Thymus (tissue), 11 donors: ENCODE results near the gene LRRC25. TPM values are rescaled to one million over a fixed set of nuclear protein-coding genes. Genes with fewer than 3 reads are reported as not detected.

ENCODE experiments used
- DNase-seq, 9 donors: peaks; one replicate each; pipeline ENCODE4 v3.0.0-alpha.2; 2013; ENCODE audit warnings: low spot score in 9 of 9, low read depth in 6 of 9, missing footprints in 1 of 9
- H3K27ac ChIP-seq, 2 donors: one replicate each; pipeline ENCODE4 v1.5.1; 2013; ENCODE audit warnings: control low read depth in 1 of 2, low read depth in 1 of 2, low read length in 1 of 2, mild to moderate bottlenecking in 1 of 2, moderate library complexity in 1 of 2
- H3K27me3 ChIP-seq, 2 donors: one replicate each; pipeline ENCODE4 v1.5.1; 2013; ENCODE audit warnings: low read length in 1 of 2; ENCODE audit not compliant: control insufficient read depth in 2 of 2, insufficient read depth in 1 of 2
- H3K36me3 ChIP-seq, 2 donors: one replicate each; pipeline ENCODE4 v1.5.1; 2013; ENCODE audit warnings: low read length in 1 of 2, mild to moderate bottlenecking in 1 of 2, moderate library complexity in 1 of 2; ENCODE audit not compliant: control insufficient read depth in 2 of 2, insufficient read depth in 2 of 2
- H3K4me1 ChIP-seq, 2 donors: one replicate each; pipeline ENCODE4 v1.5.1; 2013; ENCODE audit warnings: low read length in 2 of 2; ENCODE audit not compliant: control insufficient read depth in 2 of 2, insufficient read depth in 2 of 2
- H3K4me3 ChIP-seq, 2 donors: one replicate each; pipeline ENCODE4 v1.5.1; 2013; ENCODE audit warnings: low read length in 2 of 2, control low read depth in 1 of 2, mild to moderate bottlenecking in 1 of 2
- H3K9me3 ChIP-seq, 2 donors: one replicate each; pipeline ENCODE4 v1.5.1; 2013; ENCODE audit warnings: low read length in 1 of 2, mild to moderate bottlenecking in 1 of 2; ENCODE audit not compliant: control insufficient read depth in 2 of 2, insufficient read depth in 1 of 2
- WGBS: extraction: QIAGEN DNeasy Blood & Tissue Kit; methylation state at CpG from one replicate; pipeline ENCODE4 v1.1.7; 2013; 5-methylcytosine and 5-hydroxymethylcytosine counted together
- polyA plus RNA-seq: library from polyadenylated mRNA; stranded (reverse); fragments of 200-250 nt; gene quantifications from one replicate; pipeline ENCODE4 v1.2.3, GENCODE V29; 2013
- total RNA-seq: library from RNA; stranded (reverse); fragments of 120-200 nt; gene quantifications from one replicate; pipeline ENCODE4 v1.2.4, GENCODE V29; 2013
- donor health status: healthy.

LRRC25 gene
- total and polyA plus RNA-seq, 2 donors: 2.5 to 6.2 TPM

GRCh38 chr19:18441804-18442788 is 44.7 kb upstream of the LRRC25 start:
- WGBS: 87% methylated on average over 5 of the region's 5 CpGs
- H3K9me3 ChIP-seq: no peaks in the 10 kb centered on the region

GRCh38 chr19:18440936-18441803 is 43.7 kb upstream of the LRRC25 start:
- Histone ChIP-seq H3K27ac (no peak overlapping the region), H3K27me3 (peaks cover 11 to 29% of the 10 kb centered on the region in 2 donors)
- 95% methylated on average over 23 of the region's 23 CpGs for WGBS

More at GRCh38 chr19:18441804-18442788, 44.7 kb upstream of the LRRC25 start:
- no peak overlapping the region for H3K27ac ChIP-seq
- H3K27me3 ChIP-seq: peaks cover 11 to 21% of the 10 kb centered on the region in 2 donors
- H3K4me3 ChIP-seq: no peak overlapping the region
- peaks cover 4 to 25% of the 10 kb centered on the region in 2 donors for H3K4me1 ChIP-seq
- DNase-seq: no peak
- peaks cover 41 to 42% of the 10 kb centered on the region in 2 donors for H3K36me3 ChIP-seq

GRCh38 chr19:18440415-18440877 is 43.0 kb upstream of the LRRC25 start:
- peaks cover 0 to 8% of the 10 kb centered on the region in 2 donors for H3K9me3 ChIP-seq
- H3K27ac ChIP-seq: no peak overlapping the region
- H3K4me3 ChIP-seq: no peak overlapping the region
- H3K27me3 ChIP-seq: peaks cover 11 to 29% of the 10 kb centered on the region in 2 donors
- WGBS: 57% methylated on average over 11 of the region's 11 CpGs
- peaks cover 25% of the 10 kb centered on the region in 2 donors for H3K36me3 ChIP-seq
- peaks cover 11 to 35% of the 10 kb centered on the region in 2 donors for H3K4me1 ChIP-seq
- peak in 1 of 9 donors; percentile 41 for DNase-seq

More at GRCh38 chr19:18440936-18441803, 43.7 kb upstream of the LRRC25 start:
- no peak overlapping the region for H3K4me3 ChIP-seq
- DNase-seq: no peak
- peaks cover 11 to 34% of the 10 kb centered on the region in 2 donors for H3K4me1 ChIP-seq
- peaks cover 0 to 8% of the 10 kb centered on the region in 2 donors for H3K9me3 ChIP-seq
- peaks cover 32% of the 10 kb centered on the region in 2 donors for H3K36me3 ChIP-seq

- Histone ChIP-seq H3K4me1 (peaks cover 11 to 35% of the 10 kb centered on the region in 2 donors), H3K27ac (no peak overlapping the region), H3K9me3 (peaks cover 0 to 8% of the 10 kb centered on the region in 2 donors), H3K27me3 (peaks cover 11 to 29% of the 10 kb centered on the region in 2 donors), H3K36me3 (peaks cover 20 to 21% of the 10 kb centered on the region in 2 donors), H3K4me3 (no peak overlapping the region)
- DNase-seq: no peak
- 95% methylated on average over 9 of the region's 9 CpGs for WGBS
Measured at GRCh38 chr19:18439910-18440237, 42.5 kb upstream of the LRRC25 start.

- H3K36me3 ChIP-seq: peaks cover 15 to 19% of the 10 kb centered on the region in 2 donors
- peak overlapping the region in 1 of 2 donors; percentile 62 for H3K27ac ChIP-seq
- H3K4me3 ChIP-seq: no peak overlapping the region
- DNase-seq: no peak
- H3K9me3 ChIP-seq: peaks cover 0 to 8% of the 10 kb centered on the region in 2 donors
- peaks cover 11 to 36% of the 10 kb centered on the region in 2 donors for H3K4me1 ChIP-seq
- H3K27me3 ChIP-seq: peaks cover 11 to 29% of the 10 kb centered on the region in 2 donors
- 85% methylated on average over 13 of the region's 13 CpGs for WGBS
Measured at GRCh38 chr19:18439025-18439909, 41.8 kb upstream of the LRRC25 start.

- no peak for DNase-seq
- H3K4me3 ChIP-seq: peak overlapping the region in 1 of 2 donors; percentile 59
Measured at GRCh38 chr19:18438331-18439024, 41.1 kb upstream of the LRRC25 start.

GRCh38 chr19:18437491-18438330 is 40.3 kb upstream of the LRRC25 start, which contains the start of gene ISYNA1:
TSS of gene ISYNA1 (minus strand) at chr19:18438133. CDS start at chr19:18437979, 154 bp downstream.
- DNase-seq: peak in 1 of 9 donors; percentile 50
- under 1% methylated on average over 99 of the region's 99 CpGs for WGBS
- Histone ChIP-seq H3K9me3 (peaks cover 0 to 8% of the 10 kb centered on the region in 2 donors), H3K27ac (peak within 1 kb of the TSS; percentile 38 to 67), H3K27me3 (peaks cover 11 to 30% of the 10 kb centered on the region in 2 donors), H3K4me3 (peak within 1 kb of the TSS; percentile 49 to 59), H3K4me1 (peaks cover 18 to 45% of the 10 kb centered on the region in 2 donors), H3K36me3 (peaks cover 0 to 9% of the 10 kb centered on the region in 2 donors)

More at GRCh38 chr19:18438331-18439024, 41.1 kb upstream of the LRRC25 start:
- Histone ChIP-seq H3K27me3 (peaks cover 11 to 29% of the 10 kb centered on the region in 2 donors), H3K36me3 (peaks cover 7 to 16% of the 10 kb centered on the region in 2 donors), H3K27ac (peak overlapping the region in 1 of 2 donors; percentile 67), H3K9me3 (peaks cover 0 to 8% of the 10 kb centered on the region in 2 donors), H3K4me1 (peaks cover 11 to 39% of the 10 kb centered on the region in 2 donors)
- WGBS: 51% methylated on average over 23 of the region's 24 CpGs
